Fibroblast of pulmonary artery (primary cell): ENCODE results near the gene CCSER1.

Experiments
- DNase-seq: peaks from one replicate; pipeline ENCODE4 v3.0.0-alpha.2; 2010; ENCODE audit warnings: low read depth
- H3K4me3 ChIP-seq: replicated peaks from 2 replicates; pipeline ENCODE4 v1.5.1; 2011; ENCODE audit warnings: low read depth, mild to moderate bottlenecking, control low read depth, low read length, moderate library complexity
- TF ChIP-seq, protein P1 (sequence below): IDR thresholded peaks from 2 replicates; pipeline ENCODE4 v1.5.1; 2011; ENCODE audit warnings: mild to moderate bottlenecking, control low read depth, low read length, inconsistent platforms; ENCODE audit errors: missing control alignments

Gene CCSER1

DNA sequence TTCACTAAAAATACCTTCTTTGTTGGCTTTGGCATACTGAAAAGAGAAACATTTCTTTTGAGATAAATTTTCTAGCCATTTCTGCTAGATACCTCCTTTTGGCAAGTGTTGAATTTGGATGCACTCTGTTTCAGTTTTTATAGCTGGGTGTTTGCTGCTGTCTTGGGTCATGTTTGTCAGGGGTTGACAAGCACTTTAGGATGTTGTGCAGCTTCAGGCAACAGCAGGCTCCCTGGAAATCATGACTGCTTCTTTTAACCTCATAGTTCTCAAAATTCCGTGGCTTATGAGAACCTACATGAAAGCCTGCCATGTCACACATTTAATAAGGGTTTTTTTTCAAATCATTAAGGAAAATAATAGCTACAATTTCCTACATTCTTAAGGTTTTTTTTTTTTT, 36.7 kb downstream of the CCSER1 start:
- TF ChIP-seq, protein P1, sequence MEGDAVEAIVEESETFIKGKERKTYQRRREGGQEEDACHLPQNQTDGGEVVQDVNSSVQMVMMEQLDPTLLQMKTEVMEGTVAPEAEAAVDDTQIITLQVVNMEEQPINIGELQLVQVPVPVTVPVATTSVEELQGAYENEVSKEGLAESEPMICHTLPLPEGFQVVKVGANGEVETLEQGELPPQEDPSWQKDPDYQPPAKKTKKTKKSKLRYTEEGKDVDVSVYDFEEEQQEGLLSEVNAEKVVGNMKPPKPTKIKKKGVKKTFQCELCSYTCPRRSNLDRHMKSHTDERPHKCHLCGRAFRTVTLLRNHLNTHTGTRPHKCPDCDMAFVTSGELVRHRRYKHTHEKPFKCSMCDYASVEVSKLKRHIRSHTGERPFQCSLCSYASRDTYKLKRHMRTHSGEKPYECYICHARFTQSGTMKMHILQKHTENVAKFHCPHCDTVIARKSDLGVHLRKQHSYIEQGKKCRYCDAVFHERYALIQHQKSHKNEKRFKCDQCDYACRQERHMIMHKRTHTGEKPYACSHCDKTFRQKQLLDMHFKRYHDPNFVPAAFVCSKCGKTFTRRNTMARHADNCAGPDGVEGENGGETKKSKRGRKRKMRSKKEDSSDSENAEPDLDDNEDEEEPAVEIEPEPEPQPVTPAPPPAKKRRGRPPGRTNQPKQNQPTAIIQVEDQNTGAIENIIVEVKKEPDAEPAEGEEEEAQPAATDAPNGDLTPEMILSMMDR = no peak
- no peak for DNase-seq
- H3K4me3 ChIP-seq = no peak overlapping the region

- DNase-seq = no peak
- TF ChIP-seq, protein P1 = no peak
- no peak overlapping the region for H3K4me3 ChIP-seq
These were observed 38.7 kb downstream of the CCSER1 start for GRCh38 chr4:90165883-90166282.

DNA sequence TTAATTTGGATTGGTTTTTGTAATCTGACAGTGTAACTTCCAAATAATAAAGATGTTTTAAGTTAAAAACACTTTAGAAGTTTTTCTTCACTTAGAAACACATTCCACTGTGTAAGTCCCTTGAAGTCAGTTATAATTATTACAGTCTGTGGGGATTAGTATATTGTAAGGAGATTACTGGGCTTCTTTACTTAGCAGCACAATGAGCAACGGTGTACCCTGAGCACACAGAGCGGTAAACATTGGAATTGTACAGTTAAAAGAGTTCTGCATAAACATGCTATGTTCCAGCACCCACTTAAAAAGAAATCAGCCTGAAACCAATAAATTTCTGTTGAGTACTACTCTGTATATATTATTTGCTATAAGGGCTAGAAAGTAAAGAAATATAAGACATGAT, 44.3 kb downstream of the CCSER1 start:
- no peak overlapping the region for H3K4me3 ChIP-seq
- DNase-seq = no peak
- TF ChIP-seq, protein P1 = no peak

DNA sequence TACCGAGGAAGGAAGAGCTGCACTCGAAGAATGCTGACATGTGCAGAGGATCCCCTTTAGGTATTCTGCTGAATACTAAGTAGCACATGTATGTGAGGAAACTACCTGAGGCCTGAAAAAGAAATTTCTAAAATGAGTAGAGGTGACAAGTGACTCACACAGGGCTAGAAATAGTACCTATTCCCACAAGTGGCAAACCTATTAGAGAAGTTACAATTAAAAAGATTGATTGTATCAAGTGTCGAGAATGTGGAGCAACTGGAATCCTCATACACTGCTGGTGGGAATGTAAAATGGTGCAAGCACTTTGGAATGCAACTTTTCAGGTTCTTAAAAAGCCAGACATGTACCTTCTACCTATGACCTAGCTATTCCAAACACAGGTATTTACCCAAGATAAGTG, 47.4 kb downstream of the CCSER1 start:
- no peak for DNase-seq
- TF ChIP-seq, protein P1 = no peak
- H3K4me3 ChIP-seq = no peak overlapping the region

- TF ChIP-seq, protein P1 = no peak
- no peak overlapping the region for H3K4me3 ChIP-seq
- no peak for DNase-seq
These were observed 54.5 kb downstream of the CCSER1 start for GRCh38 chr4:90181644-90182043.

GRCh38 chr4:90183254-90183653, 56.1 kb downstream of the CCSER1 start:
- DNase-seq = no peak
- no peak overlapping the region for H3K4me3 ChIP-seq
- TF ChIP-seq, protein P1 = no peak

GRCh38 chr4:90184560-90184959, 57.4 kb downstream of the CCSER1 start:
- no peak for DNase-seq
- TF ChIP-seq, protein P1 = no peak
- no peak overlapping the region for H3K4me3 ChIP-seq
